Measurements from ENCODE around the gene HTR1B.

Gene HTR1B

DNA sequence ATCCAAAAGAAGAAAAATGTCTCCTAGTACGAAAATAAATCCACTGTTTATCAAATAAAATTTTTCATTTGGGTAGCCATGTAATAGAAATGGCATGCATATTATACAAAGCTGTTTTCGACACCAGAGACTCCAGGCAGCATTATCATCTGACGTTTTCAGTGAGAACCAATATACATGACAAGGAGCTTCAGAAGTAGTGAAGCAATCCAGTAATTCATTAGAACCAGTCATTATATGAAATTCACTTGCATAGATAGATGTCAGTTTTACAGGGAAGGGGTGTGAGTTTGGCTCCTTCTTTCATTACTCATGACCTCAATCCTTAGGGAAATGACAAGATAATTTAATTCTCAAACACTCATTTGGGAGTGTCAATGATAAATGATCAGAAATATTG lies 14.7 kb downstream of the HTR1B start:
- no peak for DNase-seq (ENCODE audit: low read depth)
- no peak overlapping the region for H3K4me3 ChIP-seq (ENCODE audit: low read depth, low read length)
- TF ChIP-seq, protein P1, sequence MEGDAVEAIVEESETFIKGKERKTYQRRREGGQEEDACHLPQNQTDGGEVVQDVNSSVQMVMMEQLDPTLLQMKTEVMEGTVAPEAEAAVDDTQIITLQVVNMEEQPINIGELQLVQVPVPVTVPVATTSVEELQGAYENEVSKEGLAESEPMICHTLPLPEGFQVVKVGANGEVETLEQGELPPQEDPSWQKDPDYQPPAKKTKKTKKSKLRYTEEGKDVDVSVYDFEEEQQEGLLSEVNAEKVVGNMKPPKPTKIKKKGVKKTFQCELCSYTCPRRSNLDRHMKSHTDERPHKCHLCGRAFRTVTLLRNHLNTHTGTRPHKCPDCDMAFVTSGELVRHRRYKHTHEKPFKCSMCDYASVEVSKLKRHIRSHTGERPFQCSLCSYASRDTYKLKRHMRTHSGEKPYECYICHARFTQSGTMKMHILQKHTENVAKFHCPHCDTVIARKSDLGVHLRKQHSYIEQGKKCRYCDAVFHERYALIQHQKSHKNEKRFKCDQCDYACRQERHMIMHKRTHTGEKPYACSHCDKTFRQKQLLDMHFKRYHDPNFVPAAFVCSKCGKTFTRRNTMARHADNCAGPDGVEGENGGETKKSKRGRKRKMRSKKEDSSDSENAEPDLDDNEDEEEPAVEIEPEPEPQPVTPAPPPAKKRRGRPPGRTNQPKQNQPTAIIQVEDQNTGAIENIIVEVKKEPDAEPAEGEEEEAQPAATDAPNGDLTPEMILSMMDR (IDR thresholded peaks at IDR 0.05; ENCODE audit: control insufficient read depth, extremely low read depth, insufficient read depth), result no peak

GRCh38 chr6:77447254-77447653 lies 16.0 kb downstream of the HTR1B start:
- no peak overlapping the region for H3K4me3 ChIP-seq (ENCODE audit: low read depth, low read length)
- TF ChIP-seq, protein P1 (IDR thresholded peaks at IDR 0.05; ENCODE audit: control insufficient read depth, extremely low read depth, insufficient read depth), result no peak
- DNase-seq (ENCODE audit: low read depth), result no peak

DNA sequence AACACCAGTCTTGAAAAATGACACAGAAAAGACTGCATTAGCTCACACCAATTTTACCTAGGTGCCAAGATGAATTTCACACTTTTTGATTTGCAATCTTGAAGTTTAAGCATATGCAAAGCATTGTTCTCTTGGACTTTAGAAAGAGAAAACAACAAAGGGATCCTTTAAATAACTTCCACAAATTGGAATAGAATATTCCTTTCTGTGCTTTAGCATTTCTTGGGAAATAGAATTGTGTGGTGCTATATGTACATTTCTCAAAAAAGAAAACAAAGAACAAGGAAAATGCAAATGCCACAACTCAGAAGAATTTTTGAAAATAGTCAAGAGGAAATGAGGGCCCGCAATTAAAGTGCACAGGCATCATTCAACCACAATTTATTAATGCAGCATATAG lies 17.0 kb downstream of the HTR1B start:
- TF ChIP-seq, protein P1 (IDR thresholded peaks at IDR 0.05; ENCODE audit: control insufficient read depth, extremely low read depth, insufficient read depth), result no peak
- no peak overlapping the region for H3K4me3 ChIP-seq (ENCODE audit: low read depth, low read length)
- DNase-seq (ENCODE audit: low read depth), result no peak

DNA sequence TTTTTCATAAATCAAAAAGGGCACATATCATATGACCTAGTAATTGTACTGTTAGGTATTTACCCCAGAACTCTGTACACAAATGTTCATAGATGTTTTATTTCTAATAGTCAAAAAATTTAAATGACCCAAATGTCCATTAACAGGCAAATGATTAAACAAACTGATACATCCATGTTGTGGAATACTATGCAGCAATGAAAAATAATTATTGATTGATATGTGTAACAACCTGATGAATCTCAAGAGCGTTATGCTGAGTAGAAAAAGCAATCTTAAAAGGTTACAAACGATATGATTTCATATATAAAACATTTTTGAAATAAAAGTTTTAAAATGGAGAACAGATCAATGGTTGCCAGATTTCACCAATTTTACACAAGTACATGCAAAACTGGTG lies 18.1 kb downstream of the HTR1B start:
- TF ChIP-seq, protein P1 (IDR thresholded peaks at IDR 0.05; ENCODE audit: control insufficient read depth, extremely low read depth, insufficient read depth), result no peak
- no peak for DNase-seq (ENCODE audit: low read depth)
- no peak overlapping the region for H3K4me3 ChIP-seq (ENCODE audit: low read depth, low read length)

DNA sequence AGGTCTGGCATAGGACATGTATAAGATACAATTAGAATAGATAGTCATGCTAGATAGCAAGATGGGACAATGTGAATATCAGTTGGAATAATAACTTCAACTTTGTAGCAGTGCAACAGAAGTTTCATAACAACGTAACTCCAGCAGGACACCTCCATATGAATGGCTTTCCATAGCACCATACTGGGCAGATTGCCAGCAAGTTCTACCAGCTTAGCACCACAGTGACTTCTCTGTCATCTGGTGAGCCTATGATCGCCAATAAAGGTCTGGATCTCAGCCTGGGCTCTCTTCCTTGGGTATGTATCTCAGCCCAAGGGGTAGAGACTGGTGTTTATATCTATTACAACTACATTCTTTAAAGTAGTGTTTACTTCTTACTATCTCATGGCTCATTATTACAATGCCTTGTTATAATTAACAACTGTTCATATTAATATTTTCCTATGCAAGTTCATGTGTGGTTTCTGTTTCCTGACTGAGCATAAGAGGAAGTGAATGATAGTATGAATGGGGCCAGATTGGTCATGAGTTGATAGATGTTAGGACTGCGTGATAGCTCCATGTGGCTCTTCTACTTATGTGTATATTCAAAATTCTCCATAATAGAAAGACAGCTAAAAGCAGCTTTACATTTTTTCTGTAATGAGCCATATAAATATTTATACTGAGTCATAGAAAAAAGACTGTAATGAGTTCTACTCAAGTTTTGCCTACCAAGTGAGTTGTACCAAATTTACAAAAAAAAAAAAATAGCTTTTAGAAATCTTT lies 22.9 kb downstream of the HTR1B start:
- no peak for DNase-seq (ENCODE audit: low read depth)
- TF ChIP-seq, protein P1 (IDR thresholded peaks at IDR 0.05; ENCODE audit: control insufficient read depth, extremely low read depth, insufficient read depth), result no peak
- H3K4me3 ChIP-seq (ENCODE audit: low read depth, low read length), result no peak overlapping the region

DNA sequence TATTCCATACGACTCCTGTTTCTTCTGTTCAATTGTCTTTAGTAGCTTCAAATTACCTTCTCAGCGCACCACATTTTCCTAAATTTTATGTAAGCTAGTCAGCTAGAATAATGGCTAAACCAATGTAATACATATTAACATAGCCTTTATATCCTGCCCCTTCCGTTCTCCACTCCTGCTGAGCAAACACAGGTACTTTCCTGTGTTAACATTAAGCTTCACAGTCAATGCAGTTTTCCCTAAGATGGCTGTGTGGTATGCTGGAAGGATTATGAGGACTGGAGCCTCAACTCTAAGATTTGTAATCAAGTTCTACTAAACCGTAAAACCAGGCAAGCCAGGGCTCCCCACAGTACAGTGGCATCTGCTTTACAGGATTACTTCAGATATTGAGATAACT lies 29.4 kb downstream of the HTR1B start:
- no peak for DNase-seq (ENCODE audit: low read depth)
- TF ChIP-seq, protein P1 (IDR thresholded peaks at IDR 0.05; ENCODE audit: control insufficient read depth, extremely low read depth, insufficient read depth), result no peak
- no peak overlapping the region for H3K4me3 ChIP-seq (ENCODE audit: low read depth, low read length)

DNA sequence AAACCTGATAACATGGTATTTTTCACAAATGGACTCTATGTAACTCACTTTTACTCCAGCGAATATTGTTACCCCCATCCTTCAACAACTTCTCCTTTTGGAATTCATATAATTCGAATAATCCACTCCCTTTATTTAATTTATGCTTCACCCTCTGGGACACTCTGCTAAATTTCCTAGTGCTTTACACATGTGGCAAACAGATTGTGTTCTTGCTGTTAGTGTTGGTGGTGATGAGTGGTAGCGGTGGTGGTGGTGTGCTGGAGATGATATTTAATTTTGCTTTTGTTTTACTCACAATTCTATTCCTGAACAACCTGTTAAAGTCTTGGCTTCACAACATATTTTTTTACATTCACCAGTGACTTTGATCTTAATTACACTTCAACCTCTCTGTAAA lies 32.8 kb downstream of the HTR1B start:
- no peak for DNase-seq (ENCODE audit: low read depth)
- no peak overlapping the region for H3K4me3 ChIP-seq (ENCODE audit: low read depth, low read length)
- TF ChIP-seq, protein P1 (IDR thresholded peaks at IDR 0.05; ENCODE audit: control insufficient read depth, extremely low read depth, insufficient read depth), result no peak
